LNCaP clone FGC (cell line): ENCODE results near the gene SLCO6A1.

ENCODE experiments used
- DNase-seq: peaks from one replicate; pipeline ENCODE4 v3.0.0-alpha.2; 2011; ENCODE audit warnings: low read depth
- H3K4me3 ChIP-seq: 2 replicates; pipeline ENCODE4 v1.5.1; 2011; ENCODE audit warnings: mild to moderate bottlenecking, low read depth, low read length, control low read depth
- CTCF ChIP-seq: IDR thresholded peaks from 2 replicates; pipeline ENCODE4 v1.5.1; 2012; ENCODE audit warnings: mild to moderate bottlenecking; ENCODE audit not compliant: control insufficient read depth, insufficient read depth; ENCODE audit errors: extremely low read depth

Gene SLCO6A1

DNA sequence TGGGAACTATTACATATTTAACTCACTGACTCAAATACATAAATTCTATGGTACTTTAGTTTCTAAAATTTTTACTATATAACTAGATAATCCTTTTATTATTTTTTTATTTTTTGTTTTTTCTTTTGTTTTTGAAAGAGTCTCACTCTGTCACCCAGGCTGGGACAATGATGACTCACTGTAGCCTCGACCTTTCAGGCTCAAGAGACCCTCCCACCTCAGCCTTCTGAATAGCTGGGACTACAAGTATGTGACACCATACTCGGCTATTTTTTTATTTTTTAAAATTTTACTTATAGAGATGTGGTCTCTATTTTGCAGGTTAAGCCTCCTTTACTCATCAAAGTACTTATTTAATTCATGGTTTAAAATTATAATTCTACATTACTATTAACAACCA is 110.6 kb downstream of the SLCO6A1 start:
- no peak for DNase-seq
- TF ChIP-seq CTCF, result no peak
- no peak overlapping the region for H3K4me3 ChIP-seq

DNA sequence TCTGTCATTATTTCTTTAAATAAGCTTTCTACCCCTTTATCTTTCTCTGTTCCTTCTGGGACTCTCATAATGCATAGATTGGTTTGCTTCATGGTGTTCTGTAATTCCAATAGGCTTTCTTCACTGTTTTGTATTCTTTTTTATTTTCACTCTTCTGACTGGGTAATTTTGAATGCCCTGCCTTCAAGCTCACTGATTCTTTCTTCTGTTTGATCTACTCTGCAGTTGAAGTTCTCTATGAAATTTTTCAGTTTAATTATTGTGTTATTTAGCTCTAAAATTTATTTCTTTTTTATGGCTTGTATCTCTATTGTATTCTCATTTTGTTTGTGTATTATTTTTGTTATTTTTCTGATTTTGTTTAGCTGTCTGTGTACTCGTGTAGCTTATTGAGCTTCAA is 113.4 kb downstream of the SLCO6A1 start:
- no peak for TF ChIP-seq CTCF
- no peak for DNase-seq
- H3K4me3 ChIP-seq, result no peak overlapping the region

DNA sequence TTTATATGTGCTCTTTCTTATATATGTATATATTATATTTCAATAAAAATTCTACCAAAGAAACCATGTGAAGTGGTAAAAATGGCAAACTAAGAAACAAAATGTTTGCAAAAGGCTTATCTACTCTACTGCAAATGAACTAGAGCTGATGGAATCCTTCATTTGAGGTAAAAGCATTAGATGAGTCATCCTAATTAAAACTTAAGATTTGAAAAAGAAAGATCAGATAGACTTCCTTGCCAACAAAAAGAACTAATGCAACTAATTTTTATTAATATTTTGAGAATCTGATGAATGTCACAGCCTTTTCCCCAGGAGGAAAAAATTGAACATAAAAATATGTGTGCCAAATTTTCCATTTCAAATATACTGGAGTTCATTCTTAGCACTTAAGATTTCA is 118.6 kb downstream of the SLCO6A1 start:
- TF ChIP-seq CTCF, result no peak

DNA sequence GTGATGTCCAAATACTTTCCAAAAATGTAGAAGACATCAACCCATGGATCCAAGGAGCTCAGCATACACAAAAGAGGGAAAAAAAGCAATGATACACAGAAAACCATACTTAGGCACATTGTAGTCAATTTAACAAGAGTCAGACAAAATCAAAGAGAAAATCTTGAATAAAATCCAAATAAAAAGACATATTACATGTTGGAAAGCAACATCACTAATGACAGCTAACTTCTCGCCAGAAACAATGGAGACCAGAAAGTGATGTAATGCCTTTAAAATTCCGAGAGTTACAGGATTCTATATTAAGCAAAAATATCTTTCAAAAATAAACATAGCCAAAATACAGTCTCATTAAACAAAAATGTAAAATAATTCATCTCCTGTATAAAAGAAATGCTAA is 122.9 kb downstream of the SLCO6A1 start:
- no peak for DNase-seq
- no peak overlapping the region for H3K4me3 ChIP-seq
- no peak for TF ChIP-seq CTCF

More for the DNA sequence above, 118.6 kb downstream of the SLCO6A1 start:
- DNase-seq, result no peak
- no peak overlapping the region for H3K4me3 ChIP-seq

DNA sequence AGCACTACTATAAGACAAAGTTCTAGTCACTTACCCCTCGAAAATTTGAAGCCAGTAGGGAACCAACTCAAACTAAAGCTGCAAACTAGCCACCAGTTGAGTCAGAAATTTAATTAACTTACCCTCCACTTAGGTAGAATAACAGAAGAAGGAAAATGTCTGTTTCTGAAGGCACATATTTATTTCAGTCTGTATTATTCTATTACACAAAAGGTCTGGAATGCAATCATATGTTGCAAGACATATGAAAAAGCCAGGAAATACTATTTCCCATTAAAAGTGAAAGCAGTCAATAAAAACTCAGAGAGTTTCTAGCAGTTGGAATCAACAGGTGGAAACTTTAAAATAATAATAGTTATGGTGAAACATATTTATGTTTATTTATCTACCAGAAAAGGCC is 123.5 kb downstream of the SLCO6A1 start:
- no peak for DNase-seq
- TF ChIP-seq CTCF, result no peak
- no peak overlapping the region for H3K4me3 ChIP-seq

DNA sequence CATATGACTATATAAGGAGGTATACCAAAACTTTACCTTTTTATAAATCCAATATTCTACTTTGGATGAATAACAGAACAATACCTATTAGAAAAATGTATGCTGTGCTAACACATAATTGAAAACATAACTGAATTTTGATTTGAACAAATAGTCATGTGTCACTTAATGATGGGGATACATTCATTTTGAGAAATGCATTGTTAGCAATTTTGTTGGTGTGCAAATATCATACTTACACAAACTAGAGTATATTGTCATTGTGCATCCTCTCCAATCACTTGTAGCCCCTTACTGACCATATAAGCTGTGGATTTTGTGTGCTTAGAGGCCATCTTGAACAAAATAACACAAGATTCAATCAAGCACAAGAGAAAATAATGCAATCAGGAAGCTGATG is 130.4 kb downstream of the SLCO6A1 start:
- no peak for TF ChIP-seq CTCF
- no peak for DNase-seq
- no peak overlapping the region for H3K4me3 ChIP-seq

- H3K4me3 ChIP-seq, result no peak overlapping the region
- DNase-seq, result peak; percentile 13
- no peak for TF ChIP-seq CTCF
Measured at GRCh38 chr5:102341681-102342288, 157.0 kb downstream of the SLCO6A1 start.
